Measurements from ENCODE around the gene FNBP1. TPM values are rescaled to one million over a fixed set of nuclear protein-coding genes. Genes with fewer than 3 reads are reported as not detected.

Gene FNBP1
- total RNA-seq, 1 experiment from 2014 or later, result 36.5 TPM

- Mint-ChIP-seq H3K27ac (no peak overlapping the region), H3K4me3 (no peak overlapping the region), H3K9me3 (no peaks in the 10 kb centered on the region), H3K4me1 (peaks cover 15 to 16% of the 10 kb centered on the region in 2 experiments), H3K27me3 (ENCODE audit: low read depth) (no peaks in the 10 kb centered on the region), H3K36me3 (ENCODE audit: insufficient read depth in 1 of 3, low read depth in 3 of 3) (peaks cover 0 to 3% (median 0%) of the 10 kb centered on the region in 3 experiments; a peak in 2 of 7 replicates)
- Histone ChIP-seq H3K56ac (ENCODE audit: insufficient read length, low read depth, low read length) (no peak overlapping the region), H2BK5ac (ENCODE audit: insufficient read length, low read length) (no peak overlapping the region), H4K91ac (ENCODE audit: insufficient read length, low read depth, low read length) (no peak overlapping the region), H3K4me2 (ENCODE audit: insufficient read depth, insufficient read length, low read length) (no peak overlapping the region), H3K4me1 (ENCODE audit: insufficient read depth, low read length) (no peaks in the 10 kb centered on the region), H2BK12ac (ENCODE audit: insufficient read length, low read depth, low read length) (no peak overlapping the region), H3K79me1 (ENCODE audit: insufficient read depth, low read depth, low read length, poor library complexity, severe bottlenecking) (no peaks in the 10 kb centered on the region), H3K23ac (ENCODE audit: insufficient read length, low read depth, low read length) (no peak overlapping the region), H4K5ac (ENCODE audit: insufficient read length, low read depth, low read length) (no peak overlapping the region), H2AK5ac (ENCODE audit: insufficient read length, low read length) (no peak overlapping the region), H3K9ac (ENCODE audit: extremely low read depth, insufficient read length, low read length) (no peak overlapping the region), H3K23me2 (ENCODE audit: insufficient read length, low read depth, low read length, poor library complexity, severe bottlenecking) (no peaks in the 10 kb centered on the region), H3K14ac (ENCODE audit: insufficient read depth, low read length) (no peak overlapping the region), H4K20me1 (ENCODE audit: control insufficient read depth, insufficient read depth, insufficient read length) (no peaks in the 10 kb centered on the region), H4K8ac (replicated peaks; ENCODE audit: insufficient read length, low read depth, low read length) (no peak overlapping the region), H2BK15ac (ENCODE audit: low read depth, low read length) (no peak overlapping the region), H2AFZ (ENCODE audit: low read length) (no peak overlapping the region), H3K9me3 (ENCODE audit: control insufficient read depth, low read depth, low read length) (no peaks in the 10 kb centered on the region), H3K27me3 (ENCODE audit: insufficient read depth, low read length) (no peaks in the 10 kb centered on the region), H3K4ac (ENCODE audit: low read depth, low read length) (no peak overlapping the region), H3K79me2 (ENCODE audit: insufficient read depth, low read length) (no peaks in the 10 kb centered on the region), H3K27ac (ENCODE audit: insufficient read length, low read depth, low read length) (no peak overlapping the region), H2BK120ac (ENCODE audit: low read depth, low read length, poor library complexity, severe bottlenecking) (no peak overlapping the region), H3T11ph (ENCODE audit: low read length) (no peak overlapping the region), H3K18ac (ENCODE audit: insufficient read length, low read depth, low read length) (no peak overlapping the region), H2BK20ac (ENCODE audit: low read depth, low read length, poor library complexity, severe bottlenecking) (no peak overlapping the region)
- TF ChIP-seq CTCF (conservative IDR thresholded peaks at IDR 0.05), result no peak
- DNase-seq, result no peak
- WGBS (ENCODE audit: extremely low coverage, insufficient read length, low lambda C conversion rate), result no CpG with 5 or more reads among the region's 7 CpGs
These were observed 41.8 kb downstream of the FNBP1 start for GRCh38 chr9:130001190-130001589.
